Neural cell (in vitro differentiated cells): Measurements from ENCODE around the gene TSPAN14. TPM values are rescaled to one million over a fixed set of nuclear protein-coding genes. Genes with fewer than 3 reads are reported as not detected.
"Not testable (repeated sequence)": the region's sequence is repeated elsewhere in the genome, so short reads cannot be mapped to it uniquely, and the experiment has no call there.

Experiments used
- H2AFZ ChIP-seq: fragments of 200-600, 300-800 bp; sonication (generic), shearing (Covaris generic); 2 replicates; pipeline ENCODE4 v1.6.0; 2014; ENCODE audit warnings: low read depth, mild to moderate bottlenecking, antibody characterized with exemption, low read length, moderate library complexity
- H3F3A ChIP-seq: fragments of 200-600 bp; shearing (Covaris generic); 2 replicates; pipeline ENCODE4 v1.6.1; 2016; ENCODE audit warnings: mild to moderate bottlenecking, moderate library complexity, mixed read lengths, antibody characterized with exemption, low read length; ENCODE audit not compliant: insufficient read depth, poor library complexity, severe bottlenecking
- H3K27ac ChIP-seq: fragments of 200-600, 300-800 bp; sonication (generic), shearing (Covaris generic); 2 replicates; pipeline ENCODE4 v1.5.1; 2014; ENCODE audit warnings: mild to moderate bottlenecking, low read length, moderate library complexity
- H3K27me3 ChIP-seq: fragments of 300-800, 200-600 bp; sonication (generic), shearing (Covaris generic); 2 replicates; pipeline ENCODE4 v1.6.0; 2014; ENCODE audit warnings: mild to moderate bottlenecking, low read depth, low read length, moderate library complexity; ENCODE audit not compliant: insufficient read depth
- H3K36me3 ChIP-seq: fragments of 300-800, 200-600 bp; sonication (generic), shearing (Covaris generic); 2 replicates; pipeline ENCODE4 v1.5.1; 2014; ENCODE audit warnings: mild to moderate bottlenecking, antibody characterized with exemption, low read length, moderate library complexity; ENCODE audit not compliant: insufficient read depth
- H3K4me2 ChIP-seq: fragments of 300-800, 200-600 bp; sonication (generic), shearing (Covaris generic); 2 replicates; pipeline ENCODE4 v1.6.0; 2014; ENCODE audit warnings: mild to moderate bottlenecking, low read length
- H3K4me3 ChIP-seq: fragments of 300-800, 200-600 bp; sonication (generic), shearing (Covaris generic); 2 replicates; pipeline ENCODE4 v1.5.1; 2014; ENCODE audit warnings: mild to moderate bottlenecking, low read length, moderate library complexity
- H3K79me2 ChIP-seq: fragments of 200-600 bp; shearing (Covaris generic); replicated peaks from 2 replicates; pipeline ENCODE4 v1.6.0; 2014; ENCODE audit warnings: mild to moderate bottlenecking, low read length, moderate library complexity; ENCODE audit not compliant: insufficient read depth
- H3K9ac ChIP-seq: fragments of 300-800, 200-600 bp; sonication (generic), shearing (Covaris generic); 2 replicates; pipeline ENCODE4 v1.6.1; 2016; ENCODE audit warnings: mild to moderate bottlenecking, low read length, mixed read lengths
- H3K9me2 ChIP-seq: fragments of 200-600 bp; shearing (Covaris generic); 2 replicates; pipeline ENCODE4 v1.6.1; 2016; ENCODE audit warnings: mild to moderate bottlenecking, low read length, mixed read lengths; ENCODE audit not compliant: insufficient read depth
- H3K9me3 ChIP-seq: fragments of 200-600, 300-800 bp; sonication (generic), shearing (Covaris generic); 2 replicates; pipeline ENCODE4 v1.6.1; 2016; ENCODE audit warnings: mild to moderate bottlenecking, mixed run types, low read length, moderate library complexity, mixed read lengths
- H4K20me1 ChIP-seq: fragments of 200-600 bp; shearing (Covaris generic); 2 replicates; pipeline ENCODE4 v1.6.1; 2016; ENCODE audit warnings: mild to moderate bottlenecking, mixed run types; ENCODE audit not compliant: insufficient read depth
- EP300 ChIP-seq: fragments of 450-650 bp; conservative IDR thresholded peaks from 2 replicates; pipeline ENCODE4 v1.6.1; 2014; ENCODE audit warnings: antibody characterized with exemption, mild to moderate bottlenecking, moderate library complexity; ENCODE audit not compliant: poor library complexity, severe bottlenecking
- EZH2 ChIP-seq: fragments of 200-600, 300-800 bp; shearing (Covaris generic), sonication (generic); IDR thresholded peaks from 2 replicates; pipeline ENCODE4 v1.6.1; 2014; ENCODE audit warnings: antibody characterized with exemption, low read length, borderline replicate concordance, mild to moderate bottlenecking; ENCODE audit not compliant: insufficient read depth, poor library complexity, severe bottlenecking
- MXI1 ChIP-seq: fragments of 450-650 bp; conservative IDR thresholded peaks from 2 replicates; pipeline ENCODE4 v1.6.1; 2014; ENCODE audit warnings: antibody characterized with exemption, mild to moderate bottlenecking; ENCODE audit not compliant: poor library complexity, severe bottlenecking
- RAD21 ChIP-seq: fragments of 450-650 bp; conservative IDR thresholded peaks from 2 replicates; pipeline ENCODE4 v1.6.1; 2014; ENCODE audit warnings: antibody characterized with exemption, mild to moderate bottlenecking, moderate library complexity
- SMC3 ChIP-seq: fragments of 450-650 bp; conservative IDR thresholded peaks from 2 replicates; pipeline ENCODE4 v1.6.1; 2014; ENCODE audit warnings: antibody characterized with exemption, mild to moderate bottlenecking, moderate library complexity; ENCODE audit not compliant: poor library complexity
- TAF1 ChIP-seq: IDR thresholded peaks from 2 replicates; pipeline ENCODE4 v1.6.1; 2012; ENCODE audit warnings: low read depth
- polyA plus RNA-seq: library from polyadenylated mRNA; depleted of rRNA; stranded (reverse); fragments of >200 nt; gene quantifications from 2 replicates; pipeline ENCODE4 v1.2.3, GENCODE V29; 2014
- TF ChIP-seq, protein P1 (sequence below): fragments of 450-650 bp; IDR thresholded peaks from 2 replicates; pipeline ENCODE4 v1.5.1; 2014; ENCODE audit warnings: antibody characterized with exemption, mild to moderate bottlenecking, moderate library complexity; ENCODE audit not compliant: poor library complexity, severe bottlenecking
- TF ChIP-seq, protein P2 (sequence below): IDR thresholded peaks from 2 replicates; pipeline ENCODE4 v1.6.1; 2012; ENCODE audit warnings: borderline replicate concordance

The TSPAN14 gene
- polyA plus RNA-seq, 1 donor from 2014 or later = 26.3 TPM

DNA sequence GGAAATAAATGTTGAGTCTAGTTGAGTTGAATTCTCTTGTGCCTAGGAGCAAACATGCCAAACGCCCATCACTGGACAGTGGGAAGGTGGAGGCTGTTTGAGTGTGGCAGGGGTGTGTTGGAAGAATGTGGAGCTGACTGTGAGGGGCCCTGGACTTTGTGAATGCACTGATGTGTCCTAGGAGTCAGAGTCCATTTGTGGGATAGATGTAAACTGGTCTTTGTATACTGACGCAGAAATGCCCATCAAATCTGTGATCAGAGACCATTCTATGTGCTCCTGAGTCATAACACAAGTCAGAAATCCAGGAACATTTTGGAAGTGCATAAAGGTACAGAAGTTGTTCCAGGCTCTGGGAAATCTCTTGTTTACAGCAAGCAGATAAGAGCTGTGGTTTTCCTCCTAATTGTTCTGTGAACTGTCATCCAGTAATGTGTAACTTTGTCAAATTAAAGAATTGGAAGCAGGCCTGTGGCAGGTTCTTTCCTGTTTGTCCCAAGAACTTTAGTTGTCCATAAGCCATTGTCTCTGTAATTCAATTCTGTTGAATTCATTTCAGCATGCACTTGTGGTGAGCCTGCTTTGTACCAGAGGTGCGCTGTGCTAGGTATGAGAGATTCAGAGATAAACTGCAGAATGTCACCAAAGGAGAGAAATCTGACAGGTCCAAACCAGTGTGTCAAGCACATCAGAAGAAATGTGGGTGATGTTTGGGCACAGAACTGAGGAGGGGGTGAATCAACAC is 38.2 kb upstream of the TSPAN14 start:
- H3K9ac ChIP-seq = no peak overlapping the region
- H3K27ac ChIP-seq = no peak overlapping the region
- no peaks in the 10 kb centered on the region for H3K36me3 ChIP-seq
- H3K4me2 ChIP-seq = no peak overlapping the region
- H3K9me2 ChIP-seq = no peaks in the 10 kb centered on the region
- no peak overlapping the region for H3K4me3 ChIP-seq
- peaks cover 12% of the 10 kb centered on the region for H3K79me2 ChIP-seq
- no peak overlapping the region for H2AFZ ChIP-seq
- TF ChIP-seq EP300 (no peak), EZH2 (no peak), RAD21 (no peak), SMC3 (no peak), MXI1 (no peak)
- TF ChIP-seq, protein P1, sequence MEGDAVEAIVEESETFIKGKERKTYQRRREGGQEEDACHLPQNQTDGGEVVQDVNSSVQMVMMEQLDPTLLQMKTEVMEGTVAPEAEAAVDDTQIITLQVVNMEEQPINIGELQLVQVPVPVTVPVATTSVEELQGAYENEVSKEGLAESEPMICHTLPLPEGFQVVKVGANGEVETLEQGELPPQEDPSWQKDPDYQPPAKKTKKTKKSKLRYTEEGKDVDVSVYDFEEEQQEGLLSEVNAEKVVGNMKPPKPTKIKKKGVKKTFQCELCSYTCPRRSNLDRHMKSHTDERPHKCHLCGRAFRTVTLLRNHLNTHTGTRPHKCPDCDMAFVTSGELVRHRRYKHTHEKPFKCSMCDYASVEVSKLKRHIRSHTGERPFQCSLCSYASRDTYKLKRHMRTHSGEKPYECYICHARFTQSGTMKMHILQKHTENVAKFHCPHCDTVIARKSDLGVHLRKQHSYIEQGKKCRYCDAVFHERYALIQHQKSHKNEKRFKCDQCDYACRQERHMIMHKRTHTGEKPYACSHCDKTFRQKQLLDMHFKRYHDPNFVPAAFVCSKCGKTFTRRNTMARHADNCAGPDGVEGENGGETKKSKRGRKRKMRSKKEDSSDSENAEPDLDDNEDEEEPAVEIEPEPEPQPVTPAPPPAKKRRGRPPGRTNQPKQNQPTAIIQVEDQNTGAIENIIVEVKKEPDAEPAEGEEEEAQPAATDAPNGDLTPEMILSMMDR = no peak
- TF ChIP-seq, protein P2, sequence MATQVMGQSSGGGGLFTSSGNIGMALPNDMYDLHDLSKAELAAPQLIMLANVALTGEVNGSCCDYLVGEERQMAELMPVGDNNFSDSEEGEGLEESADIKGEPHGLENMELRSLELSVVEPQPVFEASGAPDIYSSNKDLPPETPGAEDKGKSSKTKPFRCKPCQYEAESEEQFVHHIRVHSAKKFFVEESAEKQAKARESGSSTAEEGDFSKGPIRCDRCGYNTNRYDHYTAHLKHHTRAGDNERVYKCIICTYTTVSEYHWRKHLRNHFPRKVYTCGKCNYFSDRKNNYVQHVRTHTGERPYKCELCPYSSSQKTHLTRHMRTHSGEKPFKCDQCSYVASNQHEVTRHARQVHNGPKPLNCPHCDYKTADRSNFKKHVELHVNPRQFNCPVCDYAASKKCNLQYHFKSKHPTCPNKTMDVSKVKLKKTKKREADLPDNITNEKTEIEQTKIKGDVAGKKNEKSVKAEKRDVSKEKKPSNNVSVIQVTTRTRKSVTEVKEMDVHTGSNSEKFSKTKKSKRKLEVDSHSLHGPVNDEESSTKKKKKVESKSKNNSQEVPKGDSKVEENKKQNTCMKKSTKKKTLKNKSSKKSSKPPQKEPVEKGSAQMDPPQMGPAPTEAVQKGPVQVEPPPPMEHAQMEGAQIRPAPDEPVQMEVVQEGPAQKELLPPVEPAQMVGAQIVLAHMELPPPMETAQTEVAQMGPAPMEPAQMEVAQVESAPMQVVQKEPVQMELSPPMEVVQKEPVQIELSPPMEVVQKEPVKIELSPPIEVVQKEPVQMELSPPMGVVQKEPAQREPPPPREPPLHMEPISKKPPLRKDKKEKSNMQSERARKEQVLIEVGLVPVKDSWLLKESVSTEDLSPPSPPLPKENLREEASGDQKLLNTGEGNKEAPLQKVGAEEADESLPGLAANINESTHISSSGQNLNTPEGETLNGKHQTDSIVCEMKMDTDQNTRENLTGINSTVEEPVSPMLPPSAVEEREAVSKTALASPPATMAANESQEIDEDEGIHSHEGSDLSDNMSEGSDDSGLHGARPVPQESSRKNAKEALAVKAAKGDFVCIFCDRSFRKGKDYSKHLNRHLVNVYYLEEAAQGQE = no peak
- no peaks in the 10 kb centered on the region for H3F3A ChIP-seq
- H3K27me3 ChIP-seq = no peaks in the 10 kb centered on the region
- no peaks in the 10 kb centered on the region for H3K9me3 ChIP-seq
- no peaks in the 10 kb centered on the region for H4K20me1 ChIP-seq

DNA sequence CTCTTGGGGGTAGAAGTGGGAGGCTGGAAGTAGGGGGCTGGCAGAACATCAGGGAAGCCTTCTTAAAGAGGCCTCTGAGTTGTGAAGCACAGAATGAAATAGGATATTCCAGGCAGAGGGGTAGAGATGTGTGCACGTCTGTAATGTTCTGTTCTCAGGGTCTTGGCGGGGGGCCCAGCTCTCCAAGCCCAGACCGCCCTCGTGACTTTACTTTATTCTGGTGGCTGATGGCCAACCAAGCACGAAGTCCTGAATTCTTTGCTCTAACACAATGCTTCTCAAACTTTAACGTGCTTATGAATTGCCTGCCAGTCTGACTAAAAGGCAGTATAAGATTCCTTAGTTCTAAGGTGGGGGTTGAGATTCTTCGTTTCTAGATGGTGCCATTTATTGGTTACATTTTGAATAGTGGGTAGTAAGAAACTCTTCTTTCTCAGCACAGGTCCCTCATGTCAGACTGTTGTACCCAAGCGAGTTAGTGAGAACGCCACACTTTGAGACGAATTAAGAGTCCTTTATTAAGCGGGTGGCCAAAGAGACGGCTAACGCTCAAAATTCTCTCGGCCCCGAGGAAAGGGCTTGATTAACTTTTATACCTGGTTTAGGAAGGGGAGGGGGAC is 37.5 kb upstream of the TSPAN14 start:
- Histone ChIP-seq H3K9me2 (no peaks in the 10 kb centered on the region), H3K9ac (no peak overlapping the region), H4K20me1 (no peaks in the 10 kb centered on the region), H3K4me2 (no peak overlapping the region), H3K79me2 (peaks cover 6% of the 10 kb centered on the region), H3K27ac (no peak overlapping the region), H3F3A (no peaks in the 10 kb centered on the region), H3K36me3 (no peaks in the 10 kb centered on the region), H3K9me3 (no peaks in the 10 kb centered on the region), H2AFZ (no peak overlapping the region), H3K27me3 (no peaks in the 10 kb centered on the region), H3K4me3 (no peak overlapping the region)
- TF ChIP-seq MXI1 = no peak
- no peak for TF ChIP-seq SMC3
- TF ChIP-seq TAF1 = no peak
- no peak for TF ChIP-seq RAD21
- no peak for TF ChIP-seq EZH2
- TF ChIP-seq EP300 = no peak
- TF ChIP-seq, protein P1 = no peak

DNA sequence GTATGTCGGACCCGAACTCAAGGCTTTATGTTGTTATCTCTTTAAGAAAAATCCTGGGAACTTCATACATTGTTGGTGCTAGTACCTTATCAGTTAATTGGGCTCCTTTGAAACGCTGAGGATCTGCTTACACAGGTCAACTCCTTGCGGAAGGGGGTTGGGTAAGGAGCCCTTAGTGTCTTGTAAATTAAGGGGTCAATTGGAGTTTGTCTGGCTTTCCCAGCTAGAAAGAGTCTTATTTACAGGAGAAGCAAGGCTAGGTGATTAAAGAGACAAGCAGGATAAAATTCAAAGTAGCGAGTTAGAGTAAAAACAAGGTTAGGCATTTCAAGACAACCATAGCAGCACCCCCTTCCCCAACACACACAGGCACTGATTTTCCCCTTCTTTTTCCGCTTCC is 36.9 kb upstream of the TSPAN14 start:
- not testable (repeated sequence) for H3K4me2 ChIP-seq, H3K79me2 ChIP-seq, H3F3A ChIP-seq, H3K36me3 ChIP-seq, H3K27me3 ChIP-seq, H2AFZ ChIP-seq, H3K27ac ChIP-seq, H3K9ac ChIP-seq, H3K4me3 ChIP-seq, H3K9me2 ChIP-seq, H4K20me1 ChIP-seq, H3K9me3 ChIP-seq
